Epithelial cell of esophagus (primary cell): ENCODE results near the gene ADAMTS17.
A peak's percentile ranks its signal among the peaks of the same experiment; 100 is the strongest.
"Not testable (repeated sequence)": the region's sequence is repeated elsewhere in the genome, so short reads cannot be mapped to it uniquely, and the experiment has no call there.

ENCODE experiments used
- DNase-seq: peaks from one replicate; pipeline ENCODE4 v3.0.0; 2010; ENCODE audit warnings: low read depth
- H3K4me3 ChIP-seq: 2 replicates; pipeline ENCODE4 v1.5.1; 2011; ENCODE audit warnings: mild to moderate bottlenecking, low read length, control low read depth
- TF ChIP-seq, protein P1 (sequence below): IDR thresholded peaks from 2 replicates; pipeline ENCODE4 v1.5.1; 2011; ENCODE audit warnings: low read depth, mild to moderate bottlenecking, low read length, control low read depth, inconsistent platforms; ENCODE audit not compliant: insufficient read depth; ENCODE audit errors: missing control alignments

ADAMTS17 gene

DNA sequence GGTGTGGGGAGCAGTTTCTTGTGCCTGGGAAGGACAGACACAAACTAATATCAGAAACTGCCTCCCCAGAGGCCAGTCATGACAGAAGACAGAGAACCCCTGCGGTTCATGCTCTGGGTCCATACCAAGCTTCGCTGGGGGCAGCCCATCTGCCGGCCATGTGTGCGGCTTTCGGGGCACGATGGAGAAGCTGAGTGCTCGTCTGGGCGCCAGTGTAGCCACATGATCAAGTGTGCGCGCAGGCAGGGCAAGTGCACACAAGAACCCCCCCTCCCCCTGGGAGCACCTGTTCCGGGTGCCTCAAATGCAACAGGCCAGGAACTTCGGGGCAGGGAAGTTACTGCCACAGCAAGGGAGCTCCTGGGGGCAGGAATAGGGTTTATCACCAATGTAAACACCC, 1.8 kb downstream of the ADAMTS17 start:
- no peak overlapping the region for H3K4me3 ChIP-seq

DNA sequence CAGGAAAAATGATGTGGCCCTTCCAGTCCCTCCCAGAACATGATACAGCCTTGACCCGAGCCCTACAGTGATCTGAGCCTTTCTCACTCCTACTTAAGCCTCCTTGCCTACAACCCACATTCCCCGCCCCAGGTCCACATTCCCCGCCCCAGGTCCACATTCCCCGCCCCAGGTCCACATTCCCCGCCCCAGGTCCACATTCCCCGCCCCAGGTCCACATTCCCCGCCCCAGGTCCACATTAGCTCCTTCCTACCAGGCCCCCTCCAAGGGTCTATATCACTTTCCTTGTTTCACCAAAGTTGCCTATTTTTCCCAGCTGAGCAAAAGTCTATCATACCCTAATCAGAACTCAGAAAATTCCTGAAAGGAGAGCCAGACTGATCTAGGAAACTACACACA, 2.3 kb downstream of the ADAMTS17 start:
- H3K4me3 ChIP-seq, DNase-seq: not testable (repeated sequence)

More for the DNA sequence above, 1.8 kb downstream of the ADAMTS17 start:
- TF ChIP-seq, protein P1, sequence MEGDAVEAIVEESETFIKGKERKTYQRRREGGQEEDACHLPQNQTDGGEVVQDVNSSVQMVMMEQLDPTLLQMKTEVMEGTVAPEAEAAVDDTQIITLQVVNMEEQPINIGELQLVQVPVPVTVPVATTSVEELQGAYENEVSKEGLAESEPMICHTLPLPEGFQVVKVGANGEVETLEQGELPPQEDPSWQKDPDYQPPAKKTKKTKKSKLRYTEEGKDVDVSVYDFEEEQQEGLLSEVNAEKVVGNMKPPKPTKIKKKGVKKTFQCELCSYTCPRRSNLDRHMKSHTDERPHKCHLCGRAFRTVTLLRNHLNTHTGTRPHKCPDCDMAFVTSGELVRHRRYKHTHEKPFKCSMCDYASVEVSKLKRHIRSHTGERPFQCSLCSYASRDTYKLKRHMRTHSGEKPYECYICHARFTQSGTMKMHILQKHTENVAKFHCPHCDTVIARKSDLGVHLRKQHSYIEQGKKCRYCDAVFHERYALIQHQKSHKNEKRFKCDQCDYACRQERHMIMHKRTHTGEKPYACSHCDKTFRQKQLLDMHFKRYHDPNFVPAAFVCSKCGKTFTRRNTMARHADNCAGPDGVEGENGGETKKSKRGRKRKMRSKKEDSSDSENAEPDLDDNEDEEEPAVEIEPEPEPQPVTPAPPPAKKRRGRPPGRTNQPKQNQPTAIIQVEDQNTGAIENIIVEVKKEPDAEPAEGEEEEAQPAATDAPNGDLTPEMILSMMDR, result no peak
- no peak for DNase-seq

DNA sequence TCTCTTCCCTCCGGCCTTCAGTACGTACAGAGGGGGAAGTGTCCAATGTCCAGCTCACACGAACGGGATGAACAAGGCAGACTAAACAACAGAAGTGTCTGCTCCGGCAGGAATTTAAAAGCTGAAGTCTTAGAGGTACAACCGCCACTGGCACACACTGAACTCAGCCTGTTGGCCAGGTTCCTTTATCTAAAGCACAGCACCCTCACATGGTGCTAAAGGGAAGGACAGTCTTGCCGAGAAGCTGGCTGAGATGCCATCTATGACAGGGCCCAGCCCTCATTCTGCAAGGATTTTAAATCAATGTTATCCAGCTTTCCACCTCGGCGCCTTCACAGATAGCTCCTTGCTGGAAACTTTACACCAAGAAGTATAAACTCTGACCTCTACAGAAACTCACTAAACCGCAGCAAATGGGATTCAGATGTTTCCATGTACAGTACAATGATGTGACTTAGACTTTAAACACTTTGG, 2.8 kb downstream of the ADAMTS17 start:
- TF ChIP-seq, protein P1, result peak; percentile 92
- DNase-seq, result peak; percentile 83
- no peak overlapping the region for H3K4me3 ChIP-seq

DNA sequence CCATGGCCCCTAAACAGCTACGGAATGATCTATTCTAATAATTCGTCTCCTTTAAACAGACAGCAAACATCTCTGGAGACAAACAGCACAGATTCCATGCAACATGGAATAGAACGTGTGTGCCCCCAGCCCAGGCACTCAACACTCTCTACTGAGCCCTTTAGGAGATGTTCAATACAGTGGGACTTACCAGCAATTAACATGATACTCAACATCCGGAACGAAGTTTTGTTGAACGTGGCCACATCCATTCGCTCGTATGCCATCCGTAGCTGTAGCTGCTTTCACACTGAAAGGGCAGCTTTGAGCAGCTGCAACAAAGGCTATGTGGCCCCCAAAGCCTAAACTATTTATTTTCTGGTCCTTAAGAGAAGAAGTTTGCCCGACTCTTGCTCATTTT, 3.5 kb downstream of the ADAMTS17 start:
- H3K4me3 ChIP-seq, result no peak overlapping the region
- no peak for DNase-seq
- TF ChIP-seq, protein P1, result no peak

DNA sequence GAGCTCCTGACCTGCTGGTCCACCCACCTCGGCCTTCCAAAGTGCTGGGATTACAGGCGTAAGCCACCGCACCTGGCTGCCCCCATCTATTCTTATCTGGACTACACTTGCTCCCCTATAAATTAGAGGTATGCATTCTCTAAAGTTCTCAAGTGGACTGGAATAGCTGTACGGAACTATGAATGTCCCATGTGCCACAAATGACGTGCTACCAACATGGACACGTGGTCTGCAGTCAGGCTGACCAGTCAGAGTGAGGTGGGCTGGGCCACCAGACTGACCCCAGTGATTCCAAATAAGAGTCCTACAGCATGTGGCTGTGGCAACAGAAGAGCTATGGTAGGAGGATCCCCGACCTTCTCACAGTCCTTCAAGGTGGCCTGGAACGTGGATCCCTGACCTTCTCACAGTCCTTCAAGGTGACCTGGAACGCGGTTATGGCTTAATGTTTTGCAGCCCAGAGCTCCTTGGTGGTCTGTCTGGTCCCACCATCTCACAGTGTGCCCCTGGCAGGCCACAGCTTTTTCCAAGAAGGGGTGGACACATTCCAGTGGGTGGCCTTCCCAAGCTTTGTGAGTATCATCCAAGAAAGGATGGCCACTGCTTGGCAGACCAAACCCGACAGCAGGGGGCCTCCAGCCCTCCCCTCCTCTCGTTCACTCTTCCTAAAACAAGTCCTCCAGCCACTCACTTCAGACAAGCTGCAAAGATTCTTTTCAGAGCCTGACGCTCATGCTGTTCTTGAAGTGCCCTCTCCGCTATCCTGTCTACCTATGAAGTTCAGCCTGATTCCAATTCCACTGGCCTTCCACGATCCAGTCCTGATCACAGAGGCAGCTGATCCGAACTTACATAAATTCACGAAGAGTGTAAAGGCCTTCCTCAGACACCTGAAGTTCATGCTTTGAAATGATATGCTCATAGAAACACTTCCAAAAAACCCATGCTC, 4.4 kb downstream of the ADAMTS17 start:
- TF ChIP-seq, protein P1, result no peak
- H3K4me3 ChIP-seq, result no peak overlapping the region
- DNase-seq, result no peak

DNA sequence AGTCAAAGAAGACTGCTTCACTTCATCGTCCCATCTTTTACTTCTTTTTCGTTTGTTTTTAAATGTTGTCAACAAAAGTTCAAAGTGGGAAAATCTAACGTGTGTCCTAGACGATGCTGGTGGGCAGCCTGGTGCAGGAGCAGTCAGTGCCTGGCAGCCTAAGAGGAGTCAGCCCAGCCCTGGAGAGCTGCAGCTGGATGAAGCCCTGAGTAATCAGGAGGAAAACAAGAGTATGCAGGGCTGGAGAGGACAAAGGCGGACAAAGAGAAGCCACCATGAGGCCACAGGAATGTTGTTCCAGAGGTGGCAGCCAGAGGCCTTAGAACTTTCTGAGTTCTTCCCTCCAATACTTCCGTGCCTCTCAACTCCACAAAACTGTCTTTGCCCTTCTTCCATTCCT, 5.7 kb downstream of the ADAMTS17 start:
- DNase-seq, result no peak
- no peak overlapping the region for H3K4me3 ChIP-seq
- TF ChIP-seq, protein P1, result no peak

DNA sequence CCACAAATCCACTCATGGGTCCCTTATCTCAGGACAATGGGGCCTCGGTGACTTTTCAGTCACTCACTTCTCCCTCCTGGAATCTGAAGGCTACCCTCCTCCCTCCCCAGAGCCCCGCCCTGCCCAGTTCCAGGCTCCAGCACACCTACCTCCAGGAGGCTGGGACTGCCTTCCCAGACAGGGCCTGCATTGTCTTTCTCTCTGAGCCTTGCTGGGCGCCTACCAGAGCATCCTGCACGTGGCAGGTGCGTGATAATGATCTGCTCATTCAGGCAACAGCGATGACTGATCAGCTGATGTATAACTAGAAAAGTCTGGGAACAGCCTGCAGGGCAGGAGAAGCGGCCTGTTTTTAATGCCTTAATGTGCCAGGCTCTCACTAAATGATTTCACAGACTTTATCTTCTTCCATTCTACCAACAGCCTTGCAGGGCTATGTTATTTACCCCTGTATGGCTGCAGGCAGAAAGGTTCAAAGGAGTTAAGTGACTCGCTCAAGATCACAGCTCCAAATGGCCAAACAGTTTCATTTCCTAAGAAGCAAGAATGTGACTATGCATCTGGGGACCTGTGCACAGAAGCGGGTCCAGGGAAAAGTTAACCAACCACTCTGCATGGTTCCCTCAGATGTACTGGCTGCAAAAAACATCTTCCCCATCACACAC, 6.3 kb downstream of the ADAMTS17 start:
- no peak for DNase-seq
- no peak overlapping the region for H3K4me3 ChIP-seq
- TF ChIP-seq, protein P1, result no peak
